Right cardiac atrium (tissue), 5 donors: ENCODE results near the gene MTAP. TPM values are rescaled to one million over a fixed set of nuclear protein-coding genes. Genes with fewer than 3 reads are reported as not detected.

Source experiments
- ATAC-seq, 2 donors: fragments of 200-7000 bp; cut with Tn5 transposase; one replicate each; pipeline versions ENCODE4 v1.8.0 to v1.9.1; 2020; ENCODE audit warnings: moderate library complexity in 2 of 2, mild to moderate bottlenecking in 1 of 2
- DNase-seq, 3 donors: peaks; one replicate each; pipeline ENCODE4 v3.0.0-alpha.2; 2020
- H3K27ac ChIP-seq: one replicate; pipeline ENCODE4 v1.5.1; 2013; ENCODE audit warnings: mild to moderate bottlenecking, low read length, control low read depth, moderate library complexity
- H3K27me3 ChIP-seq: one replicate; pipeline ENCODE4 v1.6.1; 2013; ENCODE audit not compliant: control insufficient read depth, insufficient read depth
- H3K4me1 ChIP-seq: one replicate; pipeline ENCODE4 v1.6.1; 2013; ENCODE audit warnings: low read length; ENCODE audit not compliant: control insufficient read depth, insufficient read depth
- H3K4me3 ChIP-seq: one replicate; pipeline ENCODE4 v1.5.1; 2013; ENCODE audit warnings: low read length, control low read depth
- H3K9me3 ChIP-seq: one replicate; pipeline ENCODE4 v1.6.1; 2013; ENCODE audit warnings: low read length; ENCODE audit not compliant: control insufficient read depth
- WGBS: extraction: QIAGEN DNeasy Blood & Tissue Kit; methylation state at CpG from one replicate; pipeline ENCODE4 v1.1.7; 2013; 5-methylcytosine and 5-hydroxymethylcytosine counted together
- intact Hi-C, 4 donors: fragments of 100-400 bp; cut with DNase I; formaldehyde crosslinking; loops; one replicate each; pipeline versions ENCODE4 v1.11.0 to v1.14.0; 2022 to 2023
- polyA plus RNA-seq: library from polyadenylated mRNA; stranded (reverse); fragments of 200-250 nt; gene quantifications from one replicate; pipeline ENCODE4 v1.2.3, GENCODE V29; 2013
- total RNA-seq, 4 donors: library from RNA; stranded (reverse); fragmentation: NEBNext Ultra II Directional; extraction: Animal tissue kit (Norgen Biotek cat#: 25700); gene quantifications; one replicate each; pipeline ENCODE4 v1.2.1, GENCODE V29; 2021
- donor health status: healthy with polysubstance abuse.
- donor health status: DM: no; HTN: yes; CAD: no.
- donor health status: DM: no; HTN: no; CAD: no.
- donor health status: DM: no; HTN: yes; CAD: no; lungs with severe emphysema.
- donor health status: DM: yes; HTN: yes; CAD: no.

The MTAP gene
- total and polyA plus RNA-seq, 5 donors, result 7.4 to 22.3 (median 22.2) TPM

- no peaks in the 10 kb centered on the region for H3K27me3 ChIP-seq
- DNase-seq (no peak), ATAC-seq (no peak)
- H3K27ac ChIP-seq, result no peak overlapping the region
- no peaks in the 10 kb centered on the region for H3K9me3 ChIP-seq
- no peak overlapping the region for H3K4me3 ChIP-seq
- intact Hi-C loops, result loop anchor here (10.0 kb wide), 4 partner anchors 189 to 419 kb away; partner anchors contain the start of gene CDKN2B (in 2 of the 4)
- H3K4me1 ChIP-seq, result peaks cover 5% of the 10 kb centered on the region
- WGBS, result 96% methylated on average over 3 of the region's 3 CpGs
These were observed 13.2 kb downstream of the MTAP start for GRCh38 chr9:21815643-21816042.

- peak in 1 of 2 donors; percentile 43 for ATAC-seq
- no peak for DNase-seq
- H3K27me3 ChIP-seq, result no peaks in the 10 kb centered on the region
- H3K4me1 ChIP-seq, result peaks cover 2% of the 10 kb centered on the region
- no peak overlapping the region for H3K4me3 ChIP-seq
- 73% methylated on average over 3 of the region's 3 CpGs for WGBS
- H3K27ac ChIP-seq, result no peak overlapping the region
- intact Hi-C loops, result loop anchor here (10.0 kb wide), 4 partner anchors 188 to 418 kb away; partner anchors contain the start of gene CDKN2B (in 2 of the 4)
- H3K9me3 ChIP-seq, result no peaks in the 10 kb centered on the region
These were observed 14.7 kb downstream of the MTAP start for GRCh38 chr9:21817176-21817575.

- WGBS, result 97% methylated on average over 2 of the region's 2 CpGs
- no peaks in the 10 kb centered on the region for H3K4me1 ChIP-seq
- ATAC-seq (no peak), DNase-seq (no peak)
- intact Hi-C loops, result no loop called here
- H3K4me3 ChIP-seq, result no peak overlapping the region
- H3K9me3 ChIP-seq, result no peaks in the 10 kb centered on the region
- no peak overlapping the region for H3K27ac ChIP-seq
- no peaks in the 10 kb centered on the region for H3K27me3 ChIP-seq
These were observed 23.2 kb downstream of the MTAP start for GRCh38 chr9:21825637-21826036.

- intact Hi-C loops, result no loop called here
These were observed 26.5 kb downstream of the MTAP start for GRCh38 chr9:21828853-21829410.

GRCh38 chr9:21830589-21830988 lies 28.2 kb downstream of the MTAP start:
- no peaks in the 10 kb centered on the region for H3K27me3 ChIP-seq
- H3K4me1 ChIP-seq, result no peaks in the 10 kb centered on the region
- DNase-seq, result no peak
- H3K4me3 ChIP-seq, result no peak overlapping the region
- 91% methylated on average over 3 of the region's 3 CpGs for WGBS
- H3K27ac ChIP-seq, result no peak overlapping the region
- no peak for ATAC-seq
- no peaks in the 10 kb centered on the region for H3K9me3 ChIP-seq
- intact Hi-C loops, result no loop called here

More at GRCh38 chr9:21828853-21829410, 26.5 kb downstream of the MTAP start:
- ATAC-seq, result no peak
- Histone ChIP-seq H3K9me3 (no peaks in the 10 kb centered on the region), H3K27me3 (no peaks in the 10 kb centered on the region), H3K4me1 (no peaks in the 10 kb centered on the region), H3K4me3 (no peak overlapping the region), H3K27ac (no peak overlapping the region)
- 84% methylated on average over 3 of the region's 3 CpGs for WGBS
- no peak for DNase-seq

GRCh38 chr9:21831841-21832509 lies 29.5 kb downstream of the MTAP start:
- Histone ChIP-seq H3K9me3 (no peaks in the 10 kb centered on the region), H3K4me3 (no peak overlapping the region), H3K27me3 (no peaks in the 10 kb centered on the region), H3K4me1 (peaks cover 4% of the 10 kb centered on the region), H3K27ac (no peak overlapping the region)
- no peak for DNase-seq
- 53% methylated on average over 8 of the region's 8 CpGs for WGBS
- ATAC-seq, result peak; percentile 42 to 55
- intact Hi-C loops, result no loop called here

GRCh38 chr9:21833090-21833801 lies 30.8 kb downstream of the MTAP start:
- DNase-seq (no peak), ATAC-seq (no peak)
- H3K9me3 ChIP-seq, result no peaks in the 10 kb centered on the region
- H3K4me1 ChIP-seq, result peaks cover 4% of the 10 kb centered on the region
- no peak overlapping the region for H3K27ac ChIP-seq
- no peak overlapping the region for H3K4me3 ChIP-seq
- intact Hi-C loops, result no loop called here
- H3K27me3 ChIP-seq, result no peaks in the 10 kb centered on the region
- whole genome bisulfite sequencing, result 88% methylated on average over 8 of the region's 8 CpGs

- Histone ChIP-seq H3K9me3 (no peaks in the 10 kb centered on the region), H3K27me3 (no peaks in the 10 kb centered on the region), H3K27ac (no peak overlapping the region), H3K4me1 (peaks cover 4% of the 10 kb centered on the region), H3K4me3 (no peak overlapping the region)
- WGBS, result 97% methylated on average over 3 of the region's 3 CpGs
- DNase-seq (no peak), ATAC-seq (no peak)
- intact Hi-C loops, result no loop called here
These were observed 32.7 kb downstream of the MTAP start for GRCh38 chr9:21835121-21835520.

- Histone ChIP-seq H3K4me3 (no peak overlapping the region), H3K27me3 (no peaks in the 10 kb centered on the region), H3K27ac (peak overlapping the region; percentile 21), H3K9me3 (no peaks in the 10 kb centered on the region), H3K4me1 (peaks cover 4% of the 10 kb centered on the region)
- WGBS, result 78% methylated on average over 7 of the region's 7 CpGs
- DNase-seq, result no peak
- peak in 1 of 2 donors; percentile 51 for ATAC-seq
- intact Hi-C loops, result no loop called here
These were observed 34.2 kb downstream of the MTAP start for GRCh38 chr9:21836437-21837161.

GRCh38 chr9:21837501-21837900 lies 35.1 kb downstream of the MTAP start:
- no peak overlapping the region for H3K27ac ChIP-seq
- no peak for DNase-seq
- intact Hi-C loops, result no loop called here
- 97% methylated on average over 6 of the region's 6 CpGs for WGBS
- H3K9me3 ChIP-seq, result no peaks in the 10 kb centered on the region
- ATAC-seq, result no peak
- peaks cover 4% of the 10 kb centered on the region for H3K4me1 ChIP-seq
- H3K27me3 ChIP-seq, result no peaks in the 10 kb centered on the region
- no peak overlapping the region for H3K4me3 ChIP-seq

- DNase-seq (no peak), ATAC-seq (no peak)
- Histone ChIP-seq H3K27me3 (no peaks in the 10 kb centered on the region), H3K9me3 (no peaks in the 10 kb centered on the region), H3K27ac (no peak overlapping the region), H3K4me3 (no peak overlapping the region), H3K4me1 (peaks cover 4% of the 10 kb centered on the region)
- WGBS, result 97% methylated on average over 2 of the region's 2 CpGs
- intact Hi-C loops, result no loop called here
These were observed 38.2 kb downstream of the MTAP start for GRCh38 chr9:21840647-21841046.
